AG08396 (cell line): ENCODE measurements around the gene UTP14A.
"Not testable (repeated sequence)": the region's sequence is repeated elsewhere in the genome, so short reads cannot be mapped to it uniquely, and the experiment has no call there.

ENCODE experiments used
- DNase-seq: peaks from one replicate; pipeline ENCODE4 v3.0.0; 2012; ENCODE audit warnings: low spot score, mixed read lengths

The UTP14A gene, protein sequence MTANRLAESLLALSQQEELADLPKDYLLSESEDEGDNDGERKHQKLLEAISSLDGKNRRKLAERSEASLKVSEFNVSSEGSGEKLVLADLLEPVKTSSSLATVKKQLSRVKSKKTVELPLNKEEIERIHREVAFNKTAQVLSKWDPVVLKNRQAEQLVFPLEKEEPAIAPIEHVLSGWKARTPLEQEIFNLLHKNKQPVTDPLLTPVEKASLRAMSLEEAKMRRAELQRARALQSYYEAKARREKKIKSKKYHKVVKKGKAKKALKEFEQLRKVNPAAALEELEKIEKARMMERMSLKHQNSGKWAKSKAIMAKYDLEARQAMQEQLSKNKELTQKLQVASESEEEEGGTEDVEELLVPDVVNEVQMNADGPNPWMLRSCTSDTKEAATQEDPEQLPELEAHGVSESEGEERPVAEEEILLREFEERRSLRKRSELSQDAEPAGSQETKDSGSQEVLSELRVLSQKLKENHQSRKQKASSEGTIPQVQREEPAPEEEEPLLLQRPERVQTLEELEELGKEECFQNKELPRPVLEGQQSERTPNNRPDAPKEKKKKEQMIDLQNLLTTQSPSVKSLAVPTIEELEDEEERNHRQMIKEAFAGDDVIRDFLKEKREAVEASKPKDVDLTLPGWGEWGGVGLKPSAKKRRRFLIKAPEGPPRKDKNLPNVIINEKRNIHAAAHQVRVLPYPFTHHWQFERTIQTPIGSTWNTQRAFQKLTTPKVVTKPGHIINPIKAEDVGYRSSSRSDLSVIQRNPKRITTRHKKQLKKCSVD

DNA sequence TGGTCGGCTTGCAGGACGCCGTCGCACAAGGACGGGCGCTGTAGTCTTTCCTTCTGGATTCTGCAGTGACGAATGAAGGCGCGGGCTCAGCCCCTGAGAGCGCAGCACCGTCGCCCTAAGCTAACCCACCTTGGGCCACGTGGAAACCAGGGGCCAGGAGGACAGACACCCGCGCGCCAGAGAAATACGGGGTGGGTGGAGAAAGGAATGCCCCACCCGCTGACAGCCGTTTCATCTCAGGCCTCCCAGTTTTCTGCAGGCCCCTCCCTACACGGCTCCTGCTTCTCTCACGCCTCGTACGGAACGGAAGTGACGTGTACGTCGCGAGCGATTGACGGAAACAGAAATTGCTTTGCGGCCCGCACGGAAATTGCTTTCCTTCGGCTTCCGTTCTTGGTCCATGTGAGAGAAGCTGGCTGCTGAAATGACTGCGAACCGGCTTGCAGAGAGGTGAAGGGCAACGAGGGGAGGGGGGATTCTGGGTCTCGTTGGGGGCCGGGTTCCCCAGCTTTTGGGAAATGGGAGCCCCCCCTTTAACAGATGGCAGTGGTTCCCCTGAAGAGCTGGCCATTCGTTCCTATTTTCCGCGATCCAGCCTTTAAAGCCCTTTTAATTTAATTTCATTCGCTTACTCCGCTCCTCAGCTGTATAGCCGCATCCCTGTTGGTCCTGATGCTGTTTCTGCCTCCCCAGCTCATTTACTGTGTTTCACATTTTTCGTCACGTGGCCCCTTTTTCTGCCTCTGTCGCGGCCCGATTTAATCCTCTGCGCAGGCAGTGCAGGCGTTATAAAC lies at the start of gene UTP14A:
UTP14A (plus strand) TSS at position 378 of the 794 bp plus-strand sequence; CDS start at position 425, 47 bp downstream.
- peak; percentile 78 for DNase-seq

DNA sequence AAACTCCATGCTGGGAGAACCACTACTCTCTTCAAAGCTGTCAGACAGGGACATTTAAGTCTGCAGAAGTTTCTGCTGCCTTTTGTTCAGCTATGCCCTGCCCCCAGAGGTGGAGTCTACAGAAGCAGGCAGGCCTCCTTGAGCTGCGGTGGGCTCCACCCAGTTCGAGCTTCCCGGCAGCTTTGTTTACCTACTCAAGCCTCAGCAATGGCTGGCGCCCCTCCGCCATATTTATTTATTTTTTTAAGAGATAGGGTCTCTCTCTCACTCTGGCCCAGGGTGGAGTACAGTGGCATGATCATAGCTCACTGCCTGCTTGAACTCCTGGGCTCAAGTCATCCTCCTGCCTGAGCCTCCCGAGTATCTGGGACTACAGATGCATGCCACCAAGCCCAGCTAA lies 46.8 kb upstream of the UTP14A start:
- DNase-seq, result not testable (repeated sequence)

DNA sequence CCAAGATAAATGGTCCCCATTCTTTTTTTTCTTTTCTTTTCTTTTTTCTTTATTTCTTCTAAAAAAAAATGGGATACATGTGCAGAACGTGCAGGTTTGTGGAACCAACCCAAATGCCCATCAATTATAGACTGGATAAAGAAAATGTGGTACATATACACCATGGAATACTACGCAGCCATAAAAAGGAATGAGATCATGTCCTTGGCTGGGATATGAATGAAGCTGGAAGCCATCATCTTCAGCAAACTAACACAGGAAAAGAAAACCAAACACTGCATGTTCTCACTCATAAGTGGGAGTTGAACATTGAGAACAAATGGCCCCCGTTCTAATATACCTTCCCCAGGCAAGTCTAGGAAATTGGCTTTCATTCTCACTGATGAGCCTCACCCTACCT lies 39.6 kb upstream of the UTP14A start:
- not testable (repeated sequence) for DNase-seq

DNA sequence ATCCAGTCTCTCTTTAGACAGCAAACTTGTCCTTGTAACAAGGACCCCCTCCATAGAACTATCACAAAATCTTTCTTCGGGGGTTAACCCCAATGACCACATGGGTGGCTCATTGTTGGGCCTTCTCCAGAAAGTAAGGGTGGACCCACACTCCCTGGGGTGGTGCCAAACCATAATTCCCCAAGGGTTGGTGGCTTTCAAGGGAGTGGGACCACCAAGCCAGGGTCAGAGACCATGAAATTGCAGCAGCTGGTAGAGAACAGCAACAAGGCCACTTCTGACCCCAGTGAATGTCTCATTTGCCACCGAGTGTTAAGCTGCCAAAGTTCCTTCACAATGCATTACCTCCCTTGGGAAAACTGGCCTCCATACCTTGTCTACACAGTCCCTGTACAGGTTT lies 33.4 kb upstream of the UTP14A start:
- DNase-seq, result no peak

DNA sequence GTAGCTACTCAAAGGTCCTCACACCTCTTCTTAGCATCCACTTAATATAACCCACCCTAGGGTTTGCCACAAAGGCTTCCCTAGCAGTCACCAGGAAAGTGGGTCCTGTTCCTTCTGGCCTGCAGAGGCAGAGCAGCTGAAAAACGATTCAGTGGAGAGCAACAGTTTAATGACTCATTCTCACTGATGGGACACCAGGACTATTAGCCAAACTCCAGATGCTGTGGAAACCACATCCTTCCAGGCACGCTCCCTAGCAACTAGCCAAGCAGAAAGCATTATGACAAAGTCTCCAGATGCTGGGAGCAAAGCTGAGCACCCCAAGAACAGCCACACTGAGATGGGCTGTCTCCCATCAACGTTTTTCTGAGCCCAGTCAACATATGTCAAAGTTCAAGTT lies 30.3 kb upstream of the UTP14A start:
- DNase-seq, result peak; percentile 61

DNA sequence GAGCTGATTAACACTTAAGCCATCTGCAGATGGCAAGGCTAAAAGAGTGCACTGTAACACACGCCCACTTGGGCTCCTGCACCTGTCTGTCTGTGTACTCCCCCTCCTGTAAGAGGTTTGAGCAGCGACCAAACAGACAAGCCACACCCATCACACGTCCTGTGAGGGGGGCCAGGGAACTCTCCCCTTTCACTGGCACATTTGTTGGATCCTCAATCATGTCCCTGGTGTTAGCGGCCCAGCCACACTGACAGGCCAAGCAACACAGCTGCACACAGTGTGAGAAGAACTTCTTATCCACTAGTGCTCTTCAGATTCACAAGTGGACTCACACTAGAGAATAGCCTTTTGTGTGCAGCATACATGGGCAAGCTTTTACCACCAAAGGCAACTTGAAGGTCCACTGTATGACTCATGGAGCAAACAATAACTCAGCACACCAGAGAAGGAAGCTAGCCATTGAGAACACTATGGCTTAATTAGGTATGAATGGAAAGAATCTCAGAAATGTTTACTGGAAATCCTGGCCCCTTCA lies 29.1 kb upstream of the UTP14A start:
- peak; percentile 23 for DNase-seq

DNA sequence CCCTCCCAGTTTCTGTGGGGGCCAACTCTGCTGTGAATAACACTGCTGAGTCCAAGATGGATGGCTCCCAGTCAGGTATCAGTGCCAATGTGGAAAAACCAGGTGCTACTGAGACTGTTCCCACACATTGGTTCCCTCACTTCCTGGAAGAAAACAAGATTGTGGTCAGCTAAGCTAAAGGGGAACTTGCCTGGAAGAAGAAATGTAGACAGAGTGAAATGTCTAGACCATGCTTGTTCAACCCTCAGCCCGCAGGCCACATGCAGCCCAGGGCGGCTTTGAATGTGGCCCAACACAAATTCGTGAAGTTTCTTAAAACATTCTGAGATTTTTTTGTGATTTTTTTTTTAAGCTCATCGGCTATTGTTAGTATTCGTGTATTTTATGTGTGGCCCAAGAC lies 28.6 kb upstream of the UTP14A start:
- DNase-seq, result no peak

DNA sequence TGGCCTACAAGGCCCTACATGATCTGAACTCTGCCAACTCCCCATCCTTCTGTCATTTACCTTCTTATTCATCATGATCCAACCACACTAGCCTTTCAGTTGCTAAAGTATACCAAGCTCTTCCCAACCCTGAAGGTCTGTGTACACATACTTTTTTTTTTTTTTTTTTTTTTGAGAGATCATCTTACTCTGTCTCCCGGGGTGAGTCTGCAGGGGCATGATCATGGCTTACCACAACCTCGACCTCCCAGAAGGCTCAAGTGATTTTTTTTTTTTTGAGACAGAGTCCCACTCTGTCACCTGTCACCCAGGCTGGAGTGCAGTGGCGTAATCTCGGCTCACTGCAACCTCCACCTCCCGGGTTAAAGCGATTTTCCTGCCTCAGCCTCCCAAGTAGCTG lies 5.9 kb upstream of the UTP14A start:
- DNase-seq, result no peak

DNA sequence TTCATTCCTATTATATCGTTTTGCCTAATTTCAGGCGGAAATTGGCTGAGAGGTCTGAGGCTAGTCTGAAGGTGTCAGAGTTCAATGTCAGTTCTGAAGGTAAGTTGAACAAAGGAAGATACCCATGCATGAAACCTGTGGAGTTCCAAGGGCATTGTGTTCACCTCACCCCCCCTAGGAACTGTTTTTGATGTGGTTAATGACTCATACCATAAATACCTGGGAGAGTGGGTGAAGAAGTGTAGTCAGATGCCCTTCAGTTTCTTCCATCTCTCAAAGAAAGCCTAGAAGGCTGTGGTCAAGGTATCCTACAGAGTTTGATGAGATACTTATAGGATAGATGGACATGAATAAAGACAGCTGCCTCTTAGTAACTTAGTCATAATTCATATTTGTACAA lies 2.7 kb downstream of the UTP14A start:
- no peak for DNase-seq

DNA sequence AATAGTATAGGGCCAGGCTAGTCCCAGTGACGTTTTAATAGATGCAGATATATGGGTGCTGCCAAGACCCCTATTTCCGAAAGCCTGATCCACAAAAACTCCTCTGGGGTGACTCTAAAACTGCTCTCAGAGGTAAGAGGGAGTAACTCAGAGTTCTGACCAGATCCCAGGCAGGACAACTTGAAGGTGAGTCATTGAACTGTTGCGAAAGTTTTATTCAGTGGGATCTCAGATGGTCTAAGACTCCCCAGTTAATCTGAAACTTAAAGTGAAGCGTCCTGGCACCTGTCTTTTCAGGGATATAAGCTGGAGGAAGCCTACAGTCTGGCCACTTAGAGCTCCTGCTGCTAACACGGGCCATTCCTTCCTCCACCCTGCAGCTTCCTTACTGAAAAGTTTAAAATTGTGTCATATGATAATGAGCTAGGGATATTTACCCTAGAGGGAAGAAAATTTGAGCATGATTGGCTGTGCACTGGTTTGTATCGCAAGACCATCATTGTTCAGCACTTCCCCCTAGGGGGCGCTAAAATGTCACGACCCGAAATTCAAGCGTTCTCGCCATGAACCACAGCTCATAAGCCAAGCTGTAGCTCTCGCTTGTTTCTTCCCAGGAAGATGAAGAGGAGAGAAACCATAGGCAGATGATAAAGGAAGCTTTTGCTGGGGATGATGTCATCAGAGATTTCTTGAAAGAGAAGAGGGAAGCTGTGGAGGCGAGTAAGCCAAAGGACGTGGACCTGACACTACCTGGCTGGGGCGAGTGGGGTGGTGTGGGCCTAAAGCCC lies 19.5 kb downstream of the UTP14A start:
- DNase-seq, result peak; percentile 63

DNA sequence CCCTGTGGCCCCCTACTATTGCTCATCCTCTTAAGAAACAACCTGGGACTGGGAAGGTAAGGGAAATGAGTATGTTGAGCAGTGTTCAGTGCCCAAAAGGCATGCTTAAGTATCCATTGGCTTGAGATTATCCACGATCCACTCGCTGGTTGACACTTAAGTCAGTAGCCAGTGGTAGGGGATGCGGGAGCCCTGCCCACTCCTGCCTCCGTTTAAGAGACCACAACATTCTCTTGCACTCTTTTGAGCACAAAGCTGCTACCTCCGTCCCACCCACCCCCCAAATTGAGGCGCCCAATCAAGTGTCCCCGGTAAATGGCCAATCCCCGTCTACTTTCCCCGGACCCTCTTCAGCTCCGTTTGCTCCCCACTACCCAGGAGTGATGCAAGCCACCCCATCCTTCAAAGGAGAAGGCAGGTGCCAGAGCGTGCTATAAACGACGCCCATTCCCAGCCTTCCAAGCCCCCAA lies 25.0 kb downstream of the UTP14A start:
- no peak for DNase-seq

DNA sequence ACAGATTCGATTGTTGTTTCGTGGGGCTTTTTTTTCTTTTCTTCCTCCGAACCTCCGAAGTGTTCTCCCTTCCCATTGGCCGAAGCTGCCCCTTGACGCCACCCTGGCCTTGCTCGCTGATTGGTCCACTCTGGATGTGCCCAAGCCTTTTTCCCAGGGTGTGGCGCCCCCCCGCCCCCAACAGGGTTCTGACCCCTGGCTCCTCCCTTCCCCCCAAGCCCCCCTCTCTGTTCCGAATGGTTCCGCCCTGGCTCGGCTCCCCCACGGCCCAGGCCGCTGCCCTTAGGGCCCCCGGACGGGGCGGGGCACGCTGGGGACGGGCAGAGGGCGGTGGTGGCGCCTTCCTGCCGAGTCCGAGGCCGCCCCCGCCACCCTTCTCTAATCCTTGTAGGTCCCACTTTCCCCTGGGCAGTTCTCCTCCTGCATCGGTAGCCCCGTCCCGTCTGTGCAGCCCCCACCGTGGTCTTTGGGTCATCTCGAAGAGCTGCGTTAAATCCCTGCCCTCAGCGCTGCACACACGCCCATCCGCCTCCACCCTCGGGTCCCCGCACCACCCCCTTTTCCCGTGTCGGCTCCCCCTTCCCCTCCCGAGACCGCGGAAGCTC lies 25.5 kb downstream of the UTP14A start:
- peak; percentile 95 for DNase-seq

DNA sequence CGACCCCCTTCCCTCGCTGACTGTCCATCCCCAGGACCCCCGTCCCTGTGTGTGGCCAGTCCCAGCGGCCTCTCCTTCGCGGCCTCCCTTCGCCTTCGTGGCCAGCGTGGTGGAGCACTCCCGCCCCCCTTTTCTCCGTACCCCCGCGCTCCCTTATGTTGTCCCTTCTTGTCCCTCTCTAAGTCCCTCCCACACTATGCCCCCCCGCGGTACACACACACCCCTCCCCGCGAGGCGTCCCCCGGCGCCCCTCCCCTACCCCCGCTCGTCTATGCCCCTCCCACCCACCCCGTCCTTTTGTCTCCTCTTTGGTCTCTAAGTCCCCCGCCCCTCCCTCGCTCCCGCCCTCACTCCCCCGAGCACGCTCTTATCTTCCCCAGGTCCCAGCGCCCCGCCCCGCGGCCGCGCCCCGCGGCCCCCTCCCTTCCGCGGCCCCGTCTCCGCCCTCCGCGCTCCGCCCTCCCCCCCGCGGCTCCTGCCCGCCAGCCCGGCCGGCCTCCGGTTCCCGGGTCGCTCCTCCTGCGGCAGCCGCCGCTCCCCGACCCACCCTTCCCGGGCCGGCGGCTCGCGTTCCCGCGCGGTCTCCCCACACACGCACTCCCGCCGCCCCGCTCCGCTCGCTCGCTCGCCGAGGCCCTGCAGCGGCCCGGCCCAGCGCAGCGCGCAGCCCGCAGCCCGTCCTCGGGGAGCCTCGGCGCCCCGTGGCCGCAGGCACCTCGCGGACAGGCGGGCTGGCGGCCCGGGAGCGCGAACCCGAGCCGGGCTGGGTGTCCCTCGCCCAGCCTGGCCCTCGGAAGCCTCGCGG lies 26.3 kb downstream of the UTP14A start:
- peak; percentile 91 for DNase-seq

DNA sequence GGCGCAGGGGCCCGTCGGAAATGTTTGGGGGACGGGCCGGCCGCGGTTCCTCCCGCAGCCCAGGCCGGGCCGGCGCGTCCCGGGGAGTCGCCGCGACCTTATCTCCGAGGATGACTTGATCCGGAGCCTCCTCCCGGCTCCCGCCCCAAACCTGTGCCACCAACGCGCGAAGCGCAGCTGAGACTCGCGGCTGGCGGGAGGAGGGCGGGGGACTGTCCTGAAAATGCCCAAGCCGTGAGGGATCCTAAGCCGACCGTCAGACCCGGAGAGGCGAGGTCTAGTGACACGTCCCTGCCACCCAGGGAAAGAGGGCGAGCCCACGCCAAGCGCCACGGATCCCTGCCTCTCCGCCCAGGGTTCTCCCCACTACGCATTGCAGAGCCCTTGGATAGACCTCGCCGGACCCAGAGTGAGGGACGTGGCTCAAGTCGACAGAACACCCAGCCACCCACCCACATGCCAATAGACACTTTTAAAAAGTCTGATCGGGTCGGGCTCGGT lies 26.9 kb downstream of the UTP14A start:
- no peak for DNase-seq

DNA sequence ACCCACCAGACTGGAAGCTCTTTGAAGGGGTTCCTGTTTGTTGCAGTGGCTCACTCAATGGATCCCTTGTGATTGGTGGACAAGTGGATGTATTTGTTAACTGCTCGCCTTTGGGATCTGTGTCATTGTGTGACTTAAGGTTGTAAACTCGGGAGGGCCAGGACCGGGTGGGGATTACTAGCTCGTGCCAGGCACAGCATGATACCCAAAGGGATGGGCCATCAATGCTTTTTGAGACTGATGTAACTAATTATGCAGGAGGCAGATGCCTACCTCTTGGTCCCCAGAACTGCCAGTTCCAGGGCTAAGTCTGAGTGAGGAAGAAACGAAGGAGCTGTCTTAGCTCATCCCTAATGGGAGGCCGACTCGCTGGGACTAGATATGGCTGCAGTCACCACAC lies 27.7 kb downstream of the UTP14A start:
- DNase-seq, result no peak

DNA sequence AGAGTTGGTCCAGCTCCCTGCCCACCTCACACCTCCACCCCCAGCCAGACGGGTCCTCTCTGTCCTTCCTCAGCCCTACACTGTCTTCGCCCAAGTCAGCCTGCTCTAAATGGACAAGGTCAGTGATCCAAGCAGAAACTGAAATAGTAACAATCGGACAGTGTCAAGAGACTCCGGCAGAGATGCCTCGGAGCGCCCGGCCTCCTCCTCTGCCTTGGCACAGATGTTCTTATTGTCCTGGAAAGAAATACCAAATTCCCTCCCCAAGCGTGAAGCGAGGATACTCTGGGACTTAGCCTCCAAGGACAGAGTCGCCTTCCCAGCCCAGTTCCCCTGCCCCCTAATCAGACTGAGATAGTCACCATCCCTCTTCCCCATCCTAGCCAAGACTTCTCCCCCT lies 28.5 kb downstream of the UTP14A start:
- DNase-seq, result no peak

DNA sequence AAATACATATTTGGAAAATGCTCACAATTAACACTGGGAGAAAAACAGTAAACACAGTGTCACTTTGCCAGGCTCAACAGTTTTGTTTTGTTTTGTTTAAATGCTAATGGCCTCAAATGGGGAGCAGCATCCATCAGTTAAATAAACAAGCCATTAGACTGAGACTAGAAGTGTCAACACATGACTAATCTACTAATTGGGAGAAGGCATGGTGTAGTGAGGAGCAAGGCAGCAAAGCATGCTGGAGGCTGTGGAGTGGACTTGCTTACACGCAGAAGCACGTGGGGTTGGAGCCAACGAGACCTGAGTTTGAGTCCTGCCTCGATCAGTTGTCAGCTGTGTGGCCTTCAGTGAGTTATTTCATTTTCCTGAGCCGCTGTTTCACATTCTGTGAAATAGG lies 29.0 kb downstream of the UTP14A start:
- DNase-seq, result no peak

DNA sequence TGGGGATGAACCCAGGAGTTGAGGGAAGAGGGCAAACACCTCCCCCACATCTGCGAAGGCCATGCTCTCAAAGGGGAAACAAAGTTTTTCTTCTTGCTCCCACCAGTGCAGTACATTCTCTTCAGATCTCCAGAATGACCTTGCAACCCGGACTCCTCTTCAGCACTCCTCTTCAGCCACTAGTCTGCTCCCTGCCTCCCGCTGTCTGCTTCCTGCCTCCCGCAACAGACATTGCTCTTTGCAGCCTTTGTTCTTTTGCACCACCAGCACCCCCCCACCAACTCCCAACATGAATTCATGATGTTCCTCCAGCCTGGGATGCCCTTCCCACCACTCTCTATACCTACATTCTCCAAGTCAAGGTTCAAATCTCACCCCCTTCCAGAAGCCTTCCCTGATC lies 32.1 kb downstream of the UTP14A start:
- DNase-seq, result no peak

DNA sequence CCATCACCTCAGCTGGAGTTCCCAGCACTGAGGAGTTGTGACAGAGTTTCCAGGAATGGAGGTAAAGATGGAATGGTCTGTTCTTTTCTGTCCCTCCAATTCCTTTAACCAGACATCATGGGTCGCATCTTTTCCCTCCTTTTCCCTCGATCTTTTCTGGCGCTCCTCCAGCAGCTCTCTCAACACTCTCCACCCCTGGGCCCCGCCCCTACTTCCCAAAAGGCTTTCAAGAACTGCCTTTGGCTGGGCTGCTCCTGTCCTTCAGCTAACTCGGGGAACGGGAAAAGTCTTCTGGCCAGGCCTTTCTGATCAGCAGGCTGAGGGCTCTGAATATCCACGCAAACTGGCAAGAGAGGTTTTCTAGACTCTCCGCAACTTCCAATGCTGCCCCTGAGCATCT lies 34.0 kb downstream of the UTP14A start:
- no peak for DNase-seq

DNA sequence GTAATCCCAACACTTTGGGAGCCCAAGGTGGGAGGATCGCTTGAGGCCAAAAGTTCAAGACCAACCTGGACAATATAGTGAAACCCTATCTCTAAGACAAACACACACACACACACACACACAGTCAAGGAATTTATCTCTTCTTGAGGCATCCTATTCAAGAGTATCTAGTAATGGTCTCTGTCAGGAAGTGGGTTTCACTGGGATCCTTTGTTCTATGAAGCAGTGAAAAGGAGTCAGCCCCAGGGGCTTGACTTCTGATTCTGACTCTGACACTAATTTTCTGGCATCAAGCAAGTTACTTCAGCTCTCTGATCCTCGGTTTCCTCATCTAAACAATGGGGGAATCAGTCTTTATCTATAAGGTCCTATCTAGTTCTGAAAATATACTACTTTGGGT lies 34.8 kb downstream of the UTP14A start:
- DNase-seq, result no peak
